H9 (cell line): ENCODE data around the gene MTHFS. TPM values are rescaled to one million over a fixed set of nuclear protein-coding genes. Genes with fewer than 3 reads are reported as not detected.

Experiments
- DNase-seq: peaks from one replicate; pipeline ENCODE4 v3.0.0-alpha.2; 2017
- H2AFZ ChIP-seq: one replicate; pipeline ENCODE4 v1.6.1; 2013; ENCODE audit warnings: mild to moderate bottlenecking, low read length, control low read depth, moderate library complexity
- H2AK5ac ChIP-seq: 2 replicates; pipeline ENCODE4 v1.6.1; 2013; ENCODE audit warnings: low read length, control low read depth, mixed read lengths; ENCODE audit not compliant: insufficient read length
- H2BK120ac ChIP-seq: one replicate; pipeline ENCODE4 v1.6.1; 2013; ENCODE audit warnings: low read depth, mild to moderate bottlenecking, low read length, control low read depth, inconsistent platforms; ENCODE audit not compliant: poor library complexity, severe bottlenecking
- H2BK12ac ChIP-seq: 2 replicates; pipeline ENCODE4 v1.6.1; 2013; ENCODE audit warnings: low read length, control low read depth, mixed read lengths, low read depth; ENCODE audit not compliant: insufficient read length
- H2BK15ac ChIP-seq: 2 replicates; pipeline ENCODE4 v1.6.1; 2013; ENCODE audit warnings: low read depth, low read length, control low read depth
- H2BK20ac ChIP-seq: one replicate; pipeline ENCODE4 v1.6.1; 2013; ENCODE audit warnings: low read depth, mild to moderate bottlenecking, low read length, control low read depth, inconsistent platforms; ENCODE audit not compliant: poor library complexity, severe bottlenecking
- H2BK5ac ChIP-seq: 2 replicates; pipeline ENCODE4 v1.6.1; 2013; ENCODE audit warnings: low read length, control low read depth, mixed read lengths; ENCODE audit not compliant: insufficient read length
- H3K14ac ChIP-seq: 2 replicates; pipeline ENCODE4 v1.6.1; 2013; ENCODE audit warnings: low read length, control low read depth; ENCODE audit not compliant: insufficient read depth
- H3K18ac ChIP-seq: 2 replicates; pipeline ENCODE4 v1.6.1; 2013; ENCODE audit warnings: low read depth, mild to moderate bottlenecking, mixed read lengths, low read length, control low read depth; ENCODE audit not compliant: insufficient read length
- H3K23ac ChIP-seq: 2 replicates; pipeline ENCODE4 v1.6.1; 2013; ENCODE audit warnings: low read length, control low read depth, mixed read lengths, low read depth; ENCODE audit not compliant: insufficient read length
- H3K23me2 ChIP-seq: 2 replicates; pipeline ENCODE4 v1.6.1; 2013; ENCODE audit warnings: low read depth, mild to moderate bottlenecking, mixed read lengths, low read length, control low read depth; ENCODE audit not compliant: insufficient read length, poor library complexity, severe bottlenecking
- H3K27ac ChIP-seq: 2 replicates; pipeline ENCODE4 v1.5.1; 2013; ENCODE audit warnings: low read length, control low read depth, mixed read lengths, low read depth; ENCODE audit not compliant: insufficient read length
- H3K27me3 ChIP-seq: 2 replicates; pipeline ENCODE4 v1.6.1; 2013; ENCODE audit warnings: low read length, control low read depth, inconsistent platforms; ENCODE audit not compliant: insufficient read depth
- H3K4ac ChIP-seq: 2 replicates; pipeline ENCODE4 v1.6.1; 2013; ENCODE audit warnings: low read depth, mild to moderate bottlenecking, control low read depth, inconsistent platforms, low read length, moderate library complexity
- H3K4me1 ChIP-seq: 2 replicates; pipeline ENCODE4 v1.6.1; 2013; ENCODE audit warnings: low read length, control low read depth, inconsistent platforms; ENCODE audit not compliant: insufficient read depth
- H3K4me2 ChIP-seq: 2 replicates; pipeline ENCODE4 v1.6.1; 2013; ENCODE audit warnings: low read length, control low read depth, mixed read lengths; ENCODE audit not compliant: insufficient read length, insufficient read depth
- H3K56ac ChIP-seq: 2 replicates; pipeline ENCODE4 v1.6.1; 2013; ENCODE audit warnings: low read depth, mild to moderate bottlenecking, mixed read lengths, low read length, control low read depth; ENCODE audit not compliant: insufficient read length
- H3K79me1 ChIP-seq: 2 replicates; pipeline ENCODE4 v1.6.1; 2013; ENCODE audit warnings: low read depth, mild to moderate bottlenecking, moderate library complexity, low read length, control low read depth, inconsistent platforms; ENCODE audit not compliant: insufficient read depth, poor library complexity, severe bottlenecking
- H3K79me2 ChIP-seq: 2 replicates; pipeline ENCODE4 v1.6.1; 2013; ENCODE audit warnings: low read length, control low read depth, inconsistent platforms; ENCODE audit not compliant: insufficient read depth
- H3K9ac ChIP-seq: 2 replicates; pipeline ENCODE4 v1.6.1; 2013; ENCODE audit warnings: low read length, control low read depth, mixed read lengths; ENCODE audit not compliant: insufficient read length; ENCODE audit errors: extremely low read depth
- H3K9me3 ChIP-seq: one replicate; pipeline ENCODE4 v1.6.1; 2013; ENCODE audit warnings: low read depth, low read length, inconsistent platforms; ENCODE audit not compliant: control insufficient read depth
- H3T11ph ChIP-seq: one replicate; pipeline ENCODE4 v1.6.1; 2013; ENCODE audit warnings: mild to moderate bottlenecking, low read length, control low read depth, inconsistent platforms
- H4K20me1 ChIP-seq: one replicate; pipeline ENCODE4 v1.6.1; 2013; ENCODE audit not compliant: control insufficient read depth, insufficient read length, insufficient read depth
- H4K5ac ChIP-seq: 2 replicates; pipeline ENCODE4 v1.6.1; 2013; ENCODE audit warnings: low read depth, mild to moderate bottlenecking, mixed read lengths, low read length, control low read depth; ENCODE audit not compliant: insufficient read length
- H4K8ac ChIP-seq: replicated peaks from 2 replicates; pipeline ENCODE4 v1.6.1; 2013; ENCODE audit warnings: low read length, control low read depth, mixed read lengths, low read depth; ENCODE audit not compliant: insufficient read length
- H4K91ac ChIP-seq: 2 replicates; pipeline ENCODE4 v1.6.1; 2013; ENCODE audit warnings: low read depth, mild to moderate bottlenecking, moderate library complexity, mixed read lengths, low read length, control low read depth; ENCODE audit not compliant: insufficient read length
- H3K27ac Mint-ChIP-seq, 3 experiments: 2 replicates in 2 of 3; 3 replicates in 1 of 3; pipeline ENCODE4 v1.8.0; 2020 to 2021; ENCODE audit warnings: mixed read lengths in 3 of 3, mild to moderate bottlenecking in 1 of 3, moderate library complexity in 1 of 3
- H3K27me3 Mint-ChIP-seq: 2 replicates; pipeline ENCODE4 v1.8.0; 2021; ENCODE audit warnings: low read depth, mild to moderate bottlenecking, moderate library complexity, mixed read lengths
- H3K36me3 Mint-ChIP-seq, 3 experiments: 2 replicates in 2 of 3; 3 replicates in 1 of 3; pipeline ENCODE4 v1.8.0; 2020 to 2021; ENCODE audit warnings: low read depth in 3 of 3, mixed read lengths in 3 of 3; ENCODE audit not compliant: insufficient read depth in 1 of 3
- H3K4me1 Mint-ChIP-seq, 2 experiments: 2 replicates each; pipeline ENCODE4 v1.8.0; 2020; ENCODE audit warnings: mixed read lengths in 2 of 2
- H3K4me3 Mint-ChIP-seq, 2 experiments: 2 replicates in 1 of 2; 3 replicates in 1 of 2; pipeline ENCODE4 v1.8.0; 2020 to 2021; ENCODE audit warnings: mild to moderate bottlenecking in 2 of 2, mixed read lengths in 2 of 2, moderate library complexity in 1 of 2
- H3K9me3 Mint-ChIP-seq, 2 experiments: 2 replicates in 1 of 2; 3 replicates in 1 of 2; pipeline ENCODE4 v1.8.0; 2020; ENCODE audit warnings: mild to moderate bottlenecking in 2 of 2, mixed read lengths in 2 of 2, moderate library complexity in 1 of 2
- CTCF ChIP-seq: fragments of 200-600 bp; sonication (generic); conservative IDR thresholded peaks from 3 replicates; pipeline ENCODE4 v1.8.0; 2021; ENCODE audit warnings: antibody characterized with exemption, mild to moderate bottlenecking
- total RNA-seq: library from RNA; stranded (reverse); gene quantifications from 2 replicates; pipeline ENCODE4 v1.2.1, GENCODE V29; 2021

Gene MTHFS
- total RNA-seq, 1 experiment from 2014 or later = 36.9 TPM

GRCh38 chr15:79837846-79838245, 59.0 kb downstream of the MTHFS start:
- Histone ChIP-seq H2BK20ac (no peak overlapping the region), H3K9ac (no peak overlapping the region), H4K20me1 (no peaks in the 10 kb centered on the region), H3K4me1 (no peaks in the 10 kb centered on the region), H2BK5ac (no peak overlapping the region), H3K23me2 (no peaks in the 10 kb centered on the region), H2BK120ac (no peak overlapping the region), H3K4me2 (no peak overlapping the region), H3K79me2 (no peaks in the 10 kb centered on the region), H3K27me3 (no peaks in the 10 kb centered on the region), H2BK12ac (no peak overlapping the region), H3K18ac (no peak overlapping the region), H3K56ac (no peak overlapping the region), H4K8ac (no peak overlapping the region), H4K91ac (no peak overlapping the region), H3K4ac (no peak overlapping the region), H4K5ac (no peak overlapping the region), H3K14ac (no peak overlapping the region), H2BK15ac (no peak overlapping the region), H3K79me1 (no peaks in the 10 kb centered on the region), H3K23ac (no peak overlapping the region), H2AK5ac (no peak overlapping the region), H3T11ph (no peak overlapping the region), H3K9me3 (no peaks in the 10 kb centered on the region), H2AFZ (no peak overlapping the region), H3K27ac (no peak overlapping the region)
- no peak for DNase-seq
- Mint-ChIP-seq H3K4me1 (peaks cover 0 to 4% of the 10 kb centered on the region in 2 experiments; a peak in 3 of 4 replicates), H3K9me3 (no peaks in the 10 kb centered on the region), H3K27ac (no peak overlapping the region; a peak in 1 of 7 replicates), H3K4me3 (no peak overlapping the region), H3K36me3 (peaks cover 15 to 34% (median 25%) of the 10 kb centered on the region in 3 experiments), H3K27me3 (no peaks in the 10 kb centered on the region; the same call in 1 of the 2 replicates)
- no peak for TF ChIP-seq CTCF
